GM06990 (cell line): ENCODE data around the gene AGL.

Source experiments
- DNase-seq: peaks from one replicate; pipeline ENCODE4 v3.0.0-alpha.2; 2011; ENCODE audit not compliant: insufficient read length; ENCODE audit errors: extremely low read depth
- H3K27me3 ChIP-seq: replicated peaks from 2 replicates; pipeline ENCODE4 v1.6.0; 2011; ENCODE audit warnings: low read length; ENCODE audit not compliant: control insufficient read depth, insufficient read depth
- H3K36me3 ChIP-seq: 2 replicates; pipeline ENCODE4 v1.5.1; 2011; ENCODE audit warnings: low read length; ENCODE audit not compliant: control insufficient read depth, insufficient read depth
- H3K4me3 ChIP-seq: replicated peaks from 2 replicates; pipeline ENCODE4 v1.5.1; 2011; ENCODE audit warnings: low read depth, mild to moderate bottlenecking, control low read depth, low read length
- TF ChIP-seq, protein P1 (sequence below): IDR thresholded peaks from 2 replicates; pipeline ENCODE4 v1.5.1; 2011; ENCODE audit warnings: low read length, control low read depth, mild to moderate bottlenecking, inconsistent platforms; ENCODE audit not compliant: insufficient read depth, poor library complexity, severe bottlenecking

The AGL gene

DNA sequence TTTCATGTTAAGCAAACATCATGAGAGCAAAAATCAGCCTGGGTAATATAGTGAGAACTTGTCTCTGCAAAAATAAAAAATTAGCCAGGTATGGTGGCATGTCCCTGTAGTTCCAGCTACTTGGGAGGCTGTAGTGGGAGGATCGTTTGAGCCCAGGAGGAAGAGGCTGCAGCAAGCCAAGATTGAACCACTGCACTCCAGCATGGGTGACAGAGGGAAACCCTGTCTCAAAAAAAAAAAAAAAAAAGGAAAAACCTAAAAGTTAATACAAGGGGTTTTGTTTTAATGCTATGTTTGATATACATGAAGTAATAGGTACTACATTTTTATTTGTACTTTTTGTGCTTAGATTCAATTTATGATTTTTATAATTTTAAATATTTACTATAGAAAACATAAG lies 92.6 kb downstream of the AGL start:
- no peaks in the 10 kb centered on the region for H3K27me3 ChIP-seq
- TF ChIP-seq, protein P1, sequence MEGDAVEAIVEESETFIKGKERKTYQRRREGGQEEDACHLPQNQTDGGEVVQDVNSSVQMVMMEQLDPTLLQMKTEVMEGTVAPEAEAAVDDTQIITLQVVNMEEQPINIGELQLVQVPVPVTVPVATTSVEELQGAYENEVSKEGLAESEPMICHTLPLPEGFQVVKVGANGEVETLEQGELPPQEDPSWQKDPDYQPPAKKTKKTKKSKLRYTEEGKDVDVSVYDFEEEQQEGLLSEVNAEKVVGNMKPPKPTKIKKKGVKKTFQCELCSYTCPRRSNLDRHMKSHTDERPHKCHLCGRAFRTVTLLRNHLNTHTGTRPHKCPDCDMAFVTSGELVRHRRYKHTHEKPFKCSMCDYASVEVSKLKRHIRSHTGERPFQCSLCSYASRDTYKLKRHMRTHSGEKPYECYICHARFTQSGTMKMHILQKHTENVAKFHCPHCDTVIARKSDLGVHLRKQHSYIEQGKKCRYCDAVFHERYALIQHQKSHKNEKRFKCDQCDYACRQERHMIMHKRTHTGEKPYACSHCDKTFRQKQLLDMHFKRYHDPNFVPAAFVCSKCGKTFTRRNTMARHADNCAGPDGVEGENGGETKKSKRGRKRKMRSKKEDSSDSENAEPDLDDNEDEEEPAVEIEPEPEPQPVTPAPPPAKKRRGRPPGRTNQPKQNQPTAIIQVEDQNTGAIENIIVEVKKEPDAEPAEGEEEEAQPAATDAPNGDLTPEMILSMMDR: no peak
- H3K4me3 ChIP-seq: no peak overlapping the region
- H3K36me3 ChIP-seq: no peaks in the 10 kb centered on the region
- no peak for DNase-seq

- Histone ChIP-seq H3K36me3 (no peaks in the 10 kb centered on the region), H3K4me3 (no peak overlapping the region), H3K27me3 (no peaks in the 10 kb centered on the region)
- DNase-seq: no peak
- TF ChIP-seq, protein P1: no peak
Measured at GRCh38 chr1:99943223-99943794, 93.1 kb downstream of the AGL start.

DNA sequence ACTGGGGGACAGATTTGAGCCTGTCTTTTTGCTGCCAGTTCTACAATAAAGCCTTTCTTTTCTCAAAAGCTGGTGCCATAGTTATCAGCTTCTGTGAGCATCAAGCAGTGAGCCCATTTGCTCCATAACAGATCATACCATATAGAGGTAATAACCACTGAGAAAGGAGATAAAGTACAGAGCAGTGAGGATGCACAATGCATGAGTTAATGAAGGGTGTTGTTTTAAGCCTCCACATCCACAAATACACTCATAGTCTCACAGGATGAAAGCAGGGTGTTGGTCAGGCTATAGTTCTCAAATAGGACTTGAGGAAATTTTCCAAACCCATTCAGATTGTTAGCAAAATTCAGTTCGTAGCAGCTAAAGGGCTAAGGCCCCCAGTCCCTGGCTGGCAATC lies 94.0 kb downstream of the AGL start:
- H3K4me3 ChIP-seq: no peak overlapping the region
- no peaks in the 10 kb centered on the region for H3K36me3 ChIP-seq
- TF ChIP-seq, protein P1: no peak
- DNase-seq: no peak
- no peaks in the 10 kb centered on the region for H3K27me3 ChIP-seq

DNA sequence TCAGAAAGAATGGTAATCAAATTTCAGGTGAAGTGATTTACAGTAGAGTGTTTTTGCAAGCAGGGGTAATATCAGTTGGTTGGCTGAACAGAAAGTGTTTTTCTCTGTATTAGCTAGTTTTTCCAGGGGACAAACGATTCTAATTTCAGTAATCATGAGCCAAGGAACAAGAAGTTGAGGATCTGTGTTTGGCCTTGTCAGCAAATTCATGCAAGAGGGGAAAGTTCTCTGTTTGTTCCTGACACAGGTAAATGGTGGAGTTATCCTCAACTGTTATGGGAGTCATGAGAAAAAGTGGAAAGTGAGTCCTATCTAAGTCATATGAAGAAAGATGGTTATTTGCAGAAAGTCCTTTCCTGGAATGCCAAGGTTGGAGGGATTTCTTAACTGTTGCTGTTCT lies 95.0 kb downstream of the AGL start:
- DNase-seq: no peak
- Histone ChIP-seq H3K36me3 (no peaks in the 10 kb centered on the region), H3K27me3 (no peaks in the 10 kb centered on the region), H3K4me3 (no peak overlapping the region)
- TF ChIP-seq, protein P1: no peak

- Histone ChIP-seq H3K36me3 (no peaks in the 10 kb centered on the region), H3K27me3 (no peaks in the 10 kb centered on the region), H3K4me3 (no peak overlapping the region)
- no peak for DNase-seq
- TF ChIP-seq, protein P1: no peak
Measured at GRCh38 chr1:99950486-99950885, 100.3 kb downstream of the AGL start.

- no peaks in the 10 kb centered on the region for H3K27me3 ChIP-seq
- no peak overlapping the region for H3K4me3 ChIP-seq
- no peak for DNase-seq
- TF ChIP-seq, protein P1: no peak
- H3K36me3 ChIP-seq: no peaks in the 10 kb centered on the region
Measured at GRCh38 chr1:99952522-99952921, 102.4 kb downstream of the AGL start.
